ENCODE measurements around the gene BGN.

DNA sequence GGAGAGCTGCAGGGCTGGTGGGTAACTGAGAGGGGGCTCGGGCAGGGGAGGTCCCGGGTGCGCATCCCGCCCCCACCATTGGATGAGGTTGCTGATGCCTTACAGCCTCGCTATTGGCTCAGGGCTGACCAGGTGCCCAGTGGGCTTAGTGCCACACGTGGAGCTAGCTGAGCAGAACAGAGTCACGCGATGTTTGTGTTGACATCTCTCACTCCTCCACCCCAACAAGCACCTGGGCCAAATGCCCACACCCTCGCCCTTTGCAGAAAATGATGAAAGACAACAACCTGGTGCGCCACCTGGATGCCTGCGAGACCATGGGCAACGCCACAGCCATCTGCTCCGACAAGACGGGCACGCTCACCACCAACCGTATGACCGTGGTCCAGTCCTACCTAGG, 54.5 kb downstream of the BGN start:
- TF ChIP-seq, protein P1, sequence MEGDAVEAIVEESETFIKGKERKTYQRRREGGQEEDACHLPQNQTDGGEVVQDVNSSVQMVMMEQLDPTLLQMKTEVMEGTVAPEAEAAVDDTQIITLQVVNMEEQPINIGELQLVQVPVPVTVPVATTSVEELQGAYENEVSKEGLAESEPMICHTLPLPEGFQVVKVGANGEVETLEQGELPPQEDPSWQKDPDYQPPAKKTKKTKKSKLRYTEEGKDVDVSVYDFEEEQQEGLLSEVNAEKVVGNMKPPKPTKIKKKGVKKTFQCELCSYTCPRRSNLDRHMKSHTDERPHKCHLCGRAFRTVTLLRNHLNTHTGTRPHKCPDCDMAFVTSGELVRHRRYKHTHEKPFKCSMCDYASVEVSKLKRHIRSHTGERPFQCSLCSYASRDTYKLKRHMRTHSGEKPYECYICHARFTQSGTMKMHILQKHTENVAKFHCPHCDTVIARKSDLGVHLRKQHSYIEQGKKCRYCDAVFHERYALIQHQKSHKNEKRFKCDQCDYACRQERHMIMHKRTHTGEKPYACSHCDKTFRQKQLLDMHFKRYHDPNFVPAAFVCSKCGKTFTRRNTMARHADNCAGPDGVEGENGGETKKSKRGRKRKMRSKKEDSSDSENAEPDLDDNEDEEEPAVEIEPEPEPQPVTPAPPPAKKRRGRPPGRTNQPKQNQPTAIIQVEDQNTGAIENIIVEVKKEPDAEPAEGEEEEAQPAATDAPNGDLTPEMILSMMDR (IDR thresholded peaks at IDR 0.05): no peak
- TF ChIP-seq, protein P2, sequence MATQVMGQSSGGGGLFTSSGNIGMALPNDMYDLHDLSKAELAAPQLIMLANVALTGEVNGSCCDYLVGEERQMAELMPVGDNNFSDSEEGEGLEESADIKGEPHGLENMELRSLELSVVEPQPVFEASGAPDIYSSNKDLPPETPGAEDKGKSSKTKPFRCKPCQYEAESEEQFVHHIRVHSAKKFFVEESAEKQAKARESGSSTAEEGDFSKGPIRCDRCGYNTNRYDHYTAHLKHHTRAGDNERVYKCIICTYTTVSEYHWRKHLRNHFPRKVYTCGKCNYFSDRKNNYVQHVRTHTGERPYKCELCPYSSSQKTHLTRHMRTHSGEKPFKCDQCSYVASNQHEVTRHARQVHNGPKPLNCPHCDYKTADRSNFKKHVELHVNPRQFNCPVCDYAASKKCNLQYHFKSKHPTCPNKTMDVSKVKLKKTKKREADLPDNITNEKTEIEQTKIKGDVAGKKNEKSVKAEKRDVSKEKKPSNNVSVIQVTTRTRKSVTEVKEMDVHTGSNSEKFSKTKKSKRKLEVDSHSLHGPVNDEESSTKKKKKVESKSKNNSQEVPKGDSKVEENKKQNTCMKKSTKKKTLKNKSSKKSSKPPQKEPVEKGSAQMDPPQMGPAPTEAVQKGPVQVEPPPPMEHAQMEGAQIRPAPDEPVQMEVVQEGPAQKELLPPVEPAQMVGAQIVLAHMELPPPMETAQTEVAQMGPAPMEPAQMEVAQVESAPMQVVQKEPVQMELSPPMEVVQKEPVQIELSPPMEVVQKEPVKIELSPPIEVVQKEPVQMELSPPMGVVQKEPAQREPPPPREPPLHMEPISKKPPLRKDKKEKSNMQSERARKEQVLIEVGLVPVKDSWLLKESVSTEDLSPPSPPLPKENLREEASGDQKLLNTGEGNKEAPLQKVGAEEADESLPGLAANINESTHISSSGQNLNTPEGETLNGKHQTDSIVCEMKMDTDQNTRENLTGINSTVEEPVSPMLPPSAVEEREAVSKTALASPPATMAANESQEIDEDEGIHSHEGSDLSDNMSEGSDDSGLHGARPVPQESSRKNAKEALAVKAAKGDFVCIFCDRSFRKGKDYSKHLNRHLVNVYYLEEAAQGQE (IDR thresholded peaks at IDR 0.05; ENCODE audit: insufficient read depth in 1 of 2, low read depth in 2 of 2, low read length in 1 of 2): no peak
- no peak for TF ChIP-seq POLR2AphosphoS5 (IDR thresholded peaks at IDR 0.05; ENCODE audit: low read depth, low read length)
- no peak for TF ChIP-seq SIN3A (IDR thresholded peaks at IDR 0.05; ENCODE audit: borderline replicate concordance, insufficient read depth, low read depth, low read length)
- TF ChIP-seq TCF7L2 (IDR thresholded peaks at IDR 0.05; ENCODE audit: low read depth, low read length): no peak

Measured in Panc1 (cell line).